Measurements from ENCODE around the gene CREB3. TPM values are rescaled to one million over a fixed set of nuclear protein-coding genes. Genes with fewer than 3 reads are reported as not detected.
A peak's percentile ranks its signal among the peaks of the same experiment; 100 is the strongest.

The CREB3 gene
- total RNA-seq, 4 donors from 2014 or later, result 17.8 to 39.6 (median 26.2) TPM

- peak overlapping the region in 2 of 4 donors; percentile 19 to 69 for H3K27ac ChIP-seq
- H3K27me3 ChIP-seq, result no peaks in the 10 kb centered on the region
- no peak for DNase-seq
- intact Hi-C loops (cut with DNase I; ENCODE audit: low total_unique reads) (no loop called here), in situ Hi-C loops (cut with MboI; ENCODE audit: low sequenced_read_pairs in 4 of 4) (no loop called here)
- ATAC-seq, result no peak
- no peaks in the 10 kb centered on the region for H3K9me3 ChIP-seq
- H3K4me1 ChIP-seq, result peaks cover 29 to 39% of the 10 kb centered on the region in 2 donors
- H3K4me3 ChIP-seq, result no peak overlapping the region
- H3K36me3 ChIP-seq, result no peaks in the 10 kb centered on the region
- TF ChIP-seq CTCF (IDR thresholded peaks at IDR 0.05 in 4 of 5, conservative IDR thresholded peaks at IDR 0.05 in 1 of 5), result no peak
- no peak for TF ChIP-seq POLR2A (IDR thresholded peaks at IDR 0.05)
Measured at GRCh38 chr9:35771943-35772342, 39.5 kb downstream of the CREB3 start.

DNA sequence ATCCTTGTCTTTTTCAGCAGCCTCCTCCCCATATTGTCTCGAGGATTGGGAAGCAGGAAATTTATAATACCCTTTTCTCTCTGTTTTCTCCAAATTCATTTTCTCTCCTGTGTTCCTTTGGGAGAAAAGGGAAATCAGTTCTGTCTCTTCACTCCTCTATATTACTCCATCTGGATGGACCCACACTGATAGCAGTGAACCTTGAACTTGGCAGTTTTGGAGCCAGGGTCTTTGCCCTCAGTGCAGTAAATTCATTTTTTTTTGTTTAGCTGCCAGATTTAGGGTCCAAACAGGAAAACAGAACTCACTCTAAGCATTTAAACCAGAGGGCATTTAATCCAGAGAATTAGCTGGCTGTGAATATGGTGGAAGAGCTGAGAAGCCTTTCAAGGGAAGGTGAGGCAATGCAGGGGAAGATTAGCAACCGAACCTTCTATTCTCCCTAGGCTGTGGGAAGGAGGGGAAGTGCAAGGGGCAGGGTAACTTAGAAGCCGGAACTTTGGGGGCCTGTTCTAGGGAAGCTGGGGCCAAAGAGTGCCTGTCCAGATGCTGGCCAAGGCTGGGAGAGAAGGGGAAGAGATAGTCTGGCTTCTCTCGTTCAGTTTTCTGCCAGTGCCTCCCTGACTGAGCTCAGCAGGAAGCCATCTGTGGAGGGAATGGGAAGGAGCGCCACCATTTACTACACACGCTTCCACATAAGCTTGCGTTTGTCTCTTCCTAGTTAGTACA, 42.6 kb downstream of the CREB3 start:
- Histone ChIP-seq H3K36me3 (no peaks in the 10 kb centered on the region), H3K27me3 (no peaks in the 10 kb centered on the region), H3K4me3 (no peak overlapping the region), H3K27ac (no peak overlapping the region), H3K9me3 (no peaks in the 10 kb centered on the region), H3K4me1 (peaks cover 29 to 35% of the 10 kb centered on the region in 2 donors)
- TF ChIP-seq POLR2A (IDR thresholded peaks at IDR 0.05) (no peak), CTCF (IDR thresholded peaks at IDR 0.05 in 4 of 5, conservative IDR thresholded peaks at IDR 0.05 in 1 of 5) (no peak)
- DNase-seq, result peak in 1 of 2 donors; percentile 29
- intact Hi-C loops (cut with DNase I; ENCODE audit: low total_unique reads) (no loop called here), in situ Hi-C loops (cut with MboI; ENCODE audit: low sequenced_read_pairs in 4 of 4) (no loop called here)
- peak in 1 of 2 donors; percentile 34 for ATAC-seq

- TF ChIP-seq POLR2A (IDR thresholded peaks at IDR 0.05), result no peak
- TF ChIP-seq CTCF (IDR thresholded peaks at IDR 0.05 in 4 of 5, conservative IDR thresholded peaks at IDR 0.05 in 1 of 5), result no peak
- H3K27me3 ChIP-seq, result no peaks in the 10 kb centered on the region
- in situ Hi-C loops (cut with MboI; ENCODE audit: low sequenced_read_pairs in 4 of 4) (no loop called here), intact Hi-C loops (cut with DNase I; ENCODE audit: low total_unique reads) (no loop called here)
- peak overlapping the region in 1 of 4 donors; percentile 36 for H3K27ac ChIP-seq
- peak in 1 of 2 donors; percentile 31 for ATAC-seq
- no peaks in the 10 kb centered on the region for H3K36me3 ChIP-seq
- DNase-seq, result no peak
- H3K4me1 ChIP-seq, result peaks cover 22 to 26% of the 10 kb centered on the region in 2 donors
- no peaks in the 10 kb centered on the region for H3K9me3 ChIP-seq
- H3K4me3 ChIP-seq, result no peak overlapping the region
Measured at GRCh38 chr9:35776018-35776417, 43.6 kb downstream of the CREB3 start.

- Histone ChIP-seq H3K27me3 (no peaks in the 10 kb centered on the region), H3K9me3 (no peaks in the 10 kb centered on the region), H3K27ac (no peak overlapping the region), H3K36me3 (no peaks in the 10 kb centered on the region), H3K4me3 (no peak overlapping the region), H3K4me1 (peaks cover 7 to 15% of the 10 kb centered on the region in 2 donors)
- intact Hi-C loops (cut with DNase I; ENCODE audit: low total_unique reads), result no loop called here
- DNase-seq, result no peak
- no peak for ATAC-seq
- in situ Hi-C loops (cut with MboI; ENCODE audit: low sequenced_read_pairs in 4 of 4), result no loop called here
- TF ChIP-seq CTCF (IDR thresholded peaks at IDR 0.05 in 4 of 5, conservative IDR thresholded peaks at IDR 0.05 in 1 of 5) (no peak), POLR2A (IDR thresholded peaks at IDR 0.05) (no peak)
Measured at GRCh38 chr9:35778496-35778895, 46.0 kb downstream of the CREB3 start.
